Right lobe of liver (tissue), 4 donors: ENCODE measurements around the gene AGPAT2.

Experiments
- POLR2A ChIP-seq: fragments of 450-650 bp; IDR thresholded peaks from one replicate; pipeline ENCODE4 v1.6.1; 2017; ENCODE audit warnings: antibody characterized with exemption, mild to moderate bottlenecking
- TF ChIP-seq, protein P1 (sequence below), 4 donors: fragments of 200-600 bp in 3 of 4; fragments of 450-650 bp in 1 of 4; IDR thresholded peaks; one replicate each; pipeline versions ENCODE4 v1.5.1 to v1.8.0; 2016 to 2022; ENCODE audit warnings: antibody characterized with exemption in 4 of 4, mild to moderate bottlenecking in 2 of 4
- donor health status: DM: no; HTN: no; CAD: no.
- donor health status: DM: no; HTN: no; CAD: no.
- donor health status: DM: no; HTN: yes; CAD: no.

GRCh38 chr9:136658849-136659535 is 28.3 kb downstream of the AGPAT2 start:
- TF ChIP-seq, protein P1, sequence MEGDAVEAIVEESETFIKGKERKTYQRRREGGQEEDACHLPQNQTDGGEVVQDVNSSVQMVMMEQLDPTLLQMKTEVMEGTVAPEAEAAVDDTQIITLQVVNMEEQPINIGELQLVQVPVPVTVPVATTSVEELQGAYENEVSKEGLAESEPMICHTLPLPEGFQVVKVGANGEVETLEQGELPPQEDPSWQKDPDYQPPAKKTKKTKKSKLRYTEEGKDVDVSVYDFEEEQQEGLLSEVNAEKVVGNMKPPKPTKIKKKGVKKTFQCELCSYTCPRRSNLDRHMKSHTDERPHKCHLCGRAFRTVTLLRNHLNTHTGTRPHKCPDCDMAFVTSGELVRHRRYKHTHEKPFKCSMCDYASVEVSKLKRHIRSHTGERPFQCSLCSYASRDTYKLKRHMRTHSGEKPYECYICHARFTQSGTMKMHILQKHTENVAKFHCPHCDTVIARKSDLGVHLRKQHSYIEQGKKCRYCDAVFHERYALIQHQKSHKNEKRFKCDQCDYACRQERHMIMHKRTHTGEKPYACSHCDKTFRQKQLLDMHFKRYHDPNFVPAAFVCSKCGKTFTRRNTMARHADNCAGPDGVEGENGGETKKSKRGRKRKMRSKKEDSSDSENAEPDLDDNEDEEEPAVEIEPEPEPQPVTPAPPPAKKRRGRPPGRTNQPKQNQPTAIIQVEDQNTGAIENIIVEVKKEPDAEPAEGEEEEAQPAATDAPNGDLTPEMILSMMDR (IDR thresholded peaks at IDR 0.05) = no peak
- no peak for TF ChIP-seq POLR2A
